GM12878 (cell line): ENCODE measurements around the gene APBA1. TPM values are rescaled to one million over a fixed set of nuclear protein-coding genes. Genes with fewer than 3 reads are reported as not detected.

Experiments
- ATAC-seq: fragments of 200-7000 bp; cut with Tn5 transposase; 3 replicates; pipeline ENCODE4 v1.9.1; 2020; ENCODE audit warnings: mild to moderate bottlenecking, moderate library complexity
- BruUV-seq: library from RNA; stranded (reverse); fragments of 400-500 nt; replicated peaks from 2 replicates; lab custom pipeline; 2021; lab: Mats Ljungman, UMichigan
- CTCF ChIA-PET: fragments of 300-600 bp; sonication (Branson Sonifier 250); formaldehyde crosslinking; extraction: SDS; loops from one replicate; lab custom pipeline; 2021; ENCODE audit warnings: inconsistent platforms; lab: Yijun Ruan, JAX
- POLR2A ChIA-PET: fragments of 350-600 bp; formaldehyde crosslinking; extraction: SDS; loops from one replicate; lab custom pipeline; 2021; ENCODE audit warnings: inconsistent platforms; lab: Charles Lee
- RAD21 ChIA-PET: fragments of 300-600 bp; sonication (Branson Sonifier 250); formaldehyde crosslinking; loops from one replicate; lab custom pipeline; 2023; ENCODE audit warnings: antibody characterized with exemption; ENCODE audit not compliant: unreplicated experiment; lab: Charles Lee
- SMC1A ChIA-PET: fragments of 300-600 bp; sonication (Branson Sonifier 250); formaldehyde crosslinking; loops from one replicate; lab custom pipeline; 2023; ENCODE audit not compliant: unreplicated experiment, uncharacterized antibody; lab: Charles Lee
- DNase-seq: peaks from one replicate; pipeline ENCODE4 v3.0.0-alpha.2; 2011; ENCODE audit warnings: low read depth, low spot score
- FAIRE-seq: peaks from 3 replicates; lab custom pipeline; 2011; peaks lifted over from hg19 to GRCh38; lab: Jason Lieb, UNC
- H2AFZ ChIP-seq: 2 replicates; pipeline ENCODE4 v1.6.0; 2011; ENCODE audit warnings: low read depth, low read length, control low read depth; ENCODE audit not compliant: control insufficient read depth
- H3K27ac ChIP-seq: 2 replicates; pipeline ENCODE4 v1.5.1; 2011; ENCODE audit warnings: control low read depth; ENCODE audit not compliant: control insufficient read depth, insufficient read depth
- H3K27me3 ChIP-seq, 2 experiments: replicated peaks in 1 of 2; 2 replicates each; pipeline versions ENCODE4 v1.6.0 to v1.6.1; 2011; ENCODE audit warnings: low read length in 1 of 2; ENCODE audit not compliant: control insufficient read depth in 2 of 2, insufficient read depth in 2 of 2
- H3K36me3 ChIP-seq, 2 experiments: 2 replicates each; pipeline ENCODE4 v1.5.1; 2011; ENCODE audit warnings: low read length in 1 of 2; ENCODE audit not compliant: control insufficient read depth in 2 of 2, insufficient read depth in 2 of 2
- H3K4me1 ChIP-seq: 2 replicates; pipeline ENCODE4 v1.6.1; 2011; ENCODE audit warnings: mild to moderate bottlenecking, low read length, moderate library complexity, mixed read lengths; ENCODE audit not compliant: control insufficient read depth, insufficient read depth
- H3K4me2 ChIP-seq: 2 replicates; pipeline ENCODE4 v1.6.0; 2011; ENCODE audit warnings: control low read depth; ENCODE audit not compliant: control insufficient read depth, insufficient read depth
- H3K4me3 ChIP-seq: fragments of 200-600 bp; sonication (generic); 2 replicates; pipeline ENCODE4 v1.5.1; 2016
- H3K79me2 ChIP-seq: 2 replicates; pipeline ENCODE4 v1.6.0; 2011; ENCODE audit warnings: low read length; ENCODE audit not compliant: control insufficient read depth, insufficient read depth
- H3K9ac ChIP-seq: 2 replicates; pipeline ENCODE4 v1.8.0; 2011; ENCODE audit warnings: low read length, control low read depth, mixed read lengths; ENCODE audit not compliant: control insufficient read depth, insufficient read depth
- H3K9me3 ChIP-seq: replicated peaks from 3 replicates; pipeline ENCODE4 v1.5.1; 2011; ENCODE audit warnings: mild to moderate bottlenecking, low read length; ENCODE audit not compliant: control insufficient read depth, insufficient read depth
- H4K20me1 ChIP-seq: 2 replicates; pipeline ENCODE4 v1.6.0; 2011; ENCODE audit not compliant: control insufficient read depth, insufficient read depth
- BMI1 ChIP-seq: fragments of 450-650 bp; IDR thresholded peaks from 2 replicates; pipeline ENCODE4 v1.6.1; 2016; ENCODE audit warnings: mild to moderate bottlenecking, moderate library complexity, borderline replicate concordance
- CBFB ChIP-seq: IDR thresholded peaks from 2 replicates; pipeline ENCODE4 v1.6.1; 2016; ENCODE audit warnings: antibody characterized with exemption, low read depth
- EZH2 ChIP-seq: IDR thresholded peaks from 2 replicates; pipeline ENCODE4 v1.6.1; 2012; ENCODE audit warnings: low read depth, mild to moderate bottlenecking, control low read depth, inconsistent platforms, low read length, borderline replicate concordance; ENCODE audit not compliant: control insufficient read depth
- NR2C1 ChIP-seq: fragments of 450-650 bp; IDR thresholded peaks from 2 replicates; pipeline ENCODE4 v1.6.1; 2017; ENCODE audit warnings: antibody characterized with exemption, mild to moderate bottlenecking, moderate library complexity
- NRF1 ChIP-seq: conservative IDR thresholded peaks from 2 replicates; pipeline ENCODE4 v1.6.1; 2011; ENCODE audit warnings: mild to moderate bottlenecking, low read depth, low read length, improper control_type of control experiment
- WRNIP1 ChIP-seq: IDR thresholded peaks from 2 replicates; pipeline ENCODE4 v1.6.1; 2011; ENCODE audit warnings: low read depth, low read length, improper control_type of control experiment, borderline replicate concordance
- ZNF207 ChIP-seq: fragments of 450-650 bp; IDR thresholded peaks from 2 replicates; pipeline ENCODE4 v1.6.1; 2014; ENCODE audit warnings: antibody characterized with exemption, mild to moderate bottlenecking, borderline replicate concordance
- WGBS: methylation state at CpG from one replicate; pipeline ENCODE4 v1.1.6; 2016; ENCODE audit warnings: low lambda C conversion rate; ENCODE audit not compliant: insufficient replicate concordance, insufficient coverage; ENCODE audit errors: missing lambda C conversion rate; 5-methylcytosine and 5-hydroxymethylcytosine counted together
- in situ Hi-C: fragments of 300-500 bp; cut with MboI; formaldehyde crosslinking; loops from 9 replicates; pipeline ENCODE4 v1.14.3; 2018; ENCODE audit warnings: mixed read lengths
- intact Hi-C: fragments of 100-400 bp; cut with micrococcal nuclease; formaldehyde crosslinking; loops from one replicate; pipeline ENCODE4 v1.14.2; 2022; ENCODE audit not compliant: unreplicated experiment
- polyA plus RNA-seq, 11 experiments: library from polyadenylated mRNA; depleted of rRNA in 4 of 11; unstranded in 6 of 11; stranded (reverse) in 5 of 11; fragments of >200 nt; fragmentation: Nextera tagmentation in 4 of 11; fragmentation: Illumina TruSeq in 1 of 11; extraction: Ambion mirVana in 4 of 11; extraction: Trizol in 1 of 11; gene quantifications; 1 replicate in 1 of 11; 2 replicates in 10 of 11; pipeline versions ENCODE4 v1.2.1 to v1.2.3, GENCODE V29; 2011 to 2016; ENCODE audit warnings: inconsistent platforms in 2 of 11, missing spikeins in 2 of 11, low read depth in 1 of 11
- total RNA-seq, 4 experiments: library from RNA; depleted of rRNA in 3 of 4; stranded (reverse); fragments of >200 nt in 3 of 4; fragmentation: Illumina TruSeq in 1 of 4; extraction: Trizol in 1 of 4; gene quantifications; 2 replicates each; pipeline versions ENCODE4 v1.2.1 to v1.2.3, GENCODE V29; 2013 to 2021
- TF ChIP-seq, protein P1 (sequence below): fragments of 450-650 bp; formaldehyde crosslinking; IDR thresholded peaks from 2 replicates; pipeline ENCODE4 v1.4.0; 2020; ENCODE audit warnings: mild to moderate bottlenecking, moderate library complexity
- TF ChIP-seq, protein P2 (sequence below): fragments of 450-650 bp; IDR thresholded peaks from 2 replicates; pipeline ENCODE4 v1.6.1; 2017; ENCODE audit warnings: mild to moderate bottlenecking

APBA1 gene
- total and polyA plus RNA-seq, 10 of the 15 experiments (the other 5 are each of a cell fraction or from before 2014, with no cell fraction given) = 0.01 to 1.3 (median 0.05) TPM; not detected in 7

DNA sequence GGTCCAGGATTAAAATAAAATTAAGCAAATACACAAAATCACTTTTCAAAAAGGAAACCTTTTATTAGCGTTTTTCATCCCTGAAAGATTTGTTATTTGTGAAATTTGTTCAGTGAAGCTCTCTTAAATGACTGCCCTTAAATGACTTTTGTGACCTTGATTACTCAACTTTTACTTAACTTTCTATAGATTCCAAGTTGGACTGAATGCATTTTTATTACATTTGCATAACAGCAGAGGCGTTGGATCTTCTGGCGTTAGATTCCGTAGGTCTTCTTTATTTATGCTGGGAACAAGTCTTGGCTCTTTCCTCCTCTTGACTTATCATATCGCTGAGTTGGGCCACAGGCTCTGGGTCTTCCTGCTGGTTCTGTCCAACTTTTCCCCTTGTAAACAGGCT is 78.4 kb downstream of the APBA1 start (continued):
- TF ChIP-seq, protein P1, sequence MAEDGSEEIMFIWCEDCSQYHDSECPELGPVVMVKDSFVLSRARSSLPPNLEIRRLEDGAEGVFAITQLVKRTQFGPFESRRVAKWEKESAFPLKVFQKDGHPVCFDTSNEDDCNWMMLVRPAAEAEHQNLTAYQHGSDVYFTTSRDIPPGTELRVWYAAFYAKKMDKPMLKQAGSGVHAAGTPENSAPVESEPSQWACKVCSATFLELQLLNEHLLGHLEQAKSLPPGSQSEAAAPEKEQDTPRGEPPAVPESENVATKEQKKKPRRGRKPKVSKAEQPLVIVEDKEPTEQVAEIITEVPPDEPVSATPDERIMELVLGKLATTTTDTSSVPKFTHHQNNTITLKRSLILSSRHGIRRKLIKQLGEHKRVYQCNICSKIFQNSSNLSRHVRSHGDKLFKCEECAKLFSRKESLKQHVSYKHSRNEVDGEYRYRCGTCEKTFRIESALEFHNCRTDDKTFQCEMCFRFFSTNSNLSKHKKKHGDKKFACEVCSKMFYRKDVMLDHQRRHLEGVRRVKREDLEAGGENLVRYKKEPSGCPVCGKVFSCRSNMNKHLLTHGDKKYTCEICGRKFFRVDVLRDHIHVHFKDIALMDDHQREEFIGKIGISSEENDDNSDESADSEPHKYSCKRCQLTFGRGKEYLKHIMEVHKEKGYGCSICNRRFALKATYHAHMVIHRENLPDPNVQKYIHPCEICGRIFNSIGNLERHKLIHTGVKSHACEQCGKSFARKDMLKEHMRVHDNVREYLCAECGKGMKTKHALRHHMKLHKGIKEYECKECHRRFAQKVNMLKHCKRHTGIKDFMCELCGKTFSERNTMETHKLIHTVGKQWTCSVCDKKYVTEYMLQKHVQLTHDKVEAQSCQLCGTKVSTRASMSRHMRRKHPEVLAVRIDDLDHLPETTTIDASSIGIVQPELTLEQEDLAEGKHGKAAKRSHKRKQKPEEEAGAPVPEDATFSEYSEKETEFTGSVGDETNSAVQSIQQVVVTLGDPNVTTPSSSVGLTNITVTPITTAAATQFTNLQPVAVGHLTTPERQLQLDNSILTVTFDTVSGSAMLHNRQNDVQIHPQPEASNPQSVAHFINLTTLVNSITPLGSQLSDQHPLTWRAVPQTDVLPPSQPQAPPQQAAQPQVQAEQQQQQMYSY (CRISPR knock-in tag) = no peak
- TF ChIP-seq CBFB (no peak), NR2C1 (no peak), NRF1 (no peak)
- TF ChIP-seq, protein P2, sequence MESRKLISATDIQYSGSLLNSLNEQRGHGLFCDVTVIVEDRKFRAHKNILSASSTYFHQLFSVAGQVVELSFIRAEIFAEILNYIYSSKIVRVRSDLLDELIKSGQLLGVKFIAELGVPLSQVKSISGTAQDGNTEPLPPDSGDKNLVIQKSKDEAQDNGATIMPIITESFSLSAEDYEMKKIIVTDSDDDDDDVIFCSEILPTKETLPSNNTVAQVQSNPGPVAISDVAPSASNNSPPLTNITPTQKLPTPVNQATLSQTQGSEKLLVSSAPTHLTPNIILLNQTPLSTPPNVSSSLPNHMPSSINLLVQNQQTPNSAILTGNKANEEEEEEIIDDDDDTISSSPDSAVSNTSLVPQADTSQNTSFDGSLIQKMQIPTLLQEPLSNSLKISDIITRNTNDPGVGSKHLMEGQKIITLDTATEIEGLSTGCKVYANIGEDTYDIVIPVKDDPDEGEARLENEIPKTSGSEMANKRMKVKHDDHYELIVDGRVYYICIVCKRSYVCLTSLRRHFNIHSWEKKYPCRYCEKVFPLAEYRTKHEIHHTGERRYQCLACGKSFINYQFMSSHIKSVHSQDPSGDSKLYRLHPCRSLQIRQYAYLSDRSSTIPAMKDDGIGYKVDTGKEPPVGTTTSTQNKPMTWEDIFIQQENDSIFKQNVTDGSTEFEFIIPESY = no peak

DNA sequence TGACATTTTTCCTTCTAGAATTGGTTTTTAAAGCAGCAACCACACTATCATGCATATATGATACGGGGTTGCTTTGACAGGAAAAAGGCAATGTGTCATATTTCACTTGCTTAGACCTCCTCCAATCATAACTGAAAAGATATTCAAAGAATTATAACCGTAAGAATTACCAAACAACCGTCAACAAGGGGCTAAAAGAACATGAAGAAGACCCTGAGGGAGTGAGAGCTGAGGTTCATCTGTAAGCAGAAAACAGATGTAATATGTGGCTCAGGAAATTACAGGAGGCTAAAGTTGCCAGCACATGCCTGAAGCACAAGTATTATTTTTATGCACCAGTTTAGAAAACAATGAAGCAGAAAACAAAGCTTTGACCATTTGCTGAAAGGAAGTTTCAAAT is 78.9 kb downstream of the APBA1 start:
- ChIA-PET SMC1A (no interaction called here), RAD21 (no interaction called here), CTCF (no interaction called here)
- no peak for ATAC-seq
- Histone ChIP-seq H3K4me1 (no peaks in the 10 kb centered on the region), H3K4me3 (no peak overlapping the region), H3K36me3 (no peaks in the 10 kb centered on the region), H4K20me1 (no peaks in the 10 kb centered on the region), H3K27me3 (0 out of 4 replicates have a peak, but pooled peaks cover 0 to 3% of the 10 kb centered on the region in 2 experiments)
- no TSS peak for BruUV-seq
- no peak for DNase-seq
- TF ChIP-seq ZNF207 (no peak), BMI1 (no peak), WRNIP1 (no peak), EZH2 (no peak)
- TF ChIP-seq, all 136 proteins: peak for 0
- intact Hi-C loops (no loop called here), in situ Hi-C loops (no loop called here)
- Histone ChIP-seq H3K27ac (no peak overlapping the region), H3K9me3 (no peaks in the 10 kb centered on the region), H3K4me2 (no peak overlapping the region), H3K9ac (no peak overlapping the region), H3K79me2 (no peaks in the 10 kb centered on the region), H2AFZ (no peak overlapping the region)
- FAIRE-seq = no peak
- 39% methylated on average over 3 of the region's 3 CpGs for WGBS
- POLR2A ChIA-PET = no interaction called here
